ENCODE results near the gene GRIK5.

- TF ChIP-seq CTCF (IDR thresholded peaks at IDR 0.05; ENCODE audit: poor library complexity, severe bottlenecking) (no peak), MXI1 (conservative IDR thresholded peaks at IDR 0.05; ENCODE audit: poor library complexity, severe bottlenecking) (no peak)
These were observed 53.0 kb downstream of the GRIK5 start for GRCh38 chr19:42017040-42017439.
